Neural progenitor cell (in vitro differentiated cells): ENCODE data around the gene GRB2. TPM values are rescaled to one million over a fixed set of nuclear protein-coding genes. Genes with fewer than 3 reads are reported as not detected.

ENCODE experiments used
- DNase-seq: peaks from one replicate; pipeline ENCODE4 v3.0.0-alpha.2; 2016; ENCODE audit warnings: low spot score
- H2AFZ ChIP-seq: fragments of 200-600 bp; sonication (generic); replicated peaks from 2 replicates; pipeline ENCODE4 v1.6.1; 2016; ENCODE audit warnings: antibody characterized with exemption
- H3F3A ChIP-seq: fragments of 200-600 bp; sonication (generic); 2 replicates; pipeline ENCODE4 v1.6.1; 2016; ENCODE audit warnings: antibody characterized with exemption, low read depth
- H3K27ac ChIP-seq: fragments of 200-600 bp; sonication (generic); 2 replicates; pipeline ENCODE4 v1.5.1; 2016; ENCODE audit warnings: mild to moderate bottlenecking
- H3K27me3 ChIP-seq: fragments of 200-600 bp; sonication (generic); 2 replicates; pipeline ENCODE4 v1.6.1; 2016; ENCODE audit warnings: mild to moderate bottlenecking, moderate library complexity
- H3K36me3 ChIP-seq: fragments of 200-600 bp; sonication (generic); 2 replicates; pipeline ENCODE4 v1.5.1; 2016
- H3K4me1 ChIP-seq: fragments of 200-600 bp; sonication (generic); 2 replicates; pipeline ENCODE4 v1.6.1; 2016; ENCODE audit warnings: mixed run types
- H3K4me2 ChIP-seq: fragments of 200-600 bp; sonication (generic); 2 replicates; pipeline ENCODE4 v1.6.1; 2016
- H3K4me3 ChIP-seq: fragments of 200-600 bp; sonication (generic); 2 replicates; pipeline ENCODE4 v1.5.1; 2016
- H3K79me2 ChIP-seq: fragments of 200-600 bp; sonication (generic); 2 replicates; pipeline ENCODE4 v1.6.1; 2016; ENCODE audit warnings: low read depth
- H3K9ac ChIP-seq: fragments of 200-600 bp; sonication (generic); 2 replicates; pipeline ENCODE4 v1.6.1; 2016
- H3K9me3 ChIP-seq: fragments of 200-600 bp; sonication (generic); 2 replicates; pipeline ENCODE4 v1.5.1; 2016; ENCODE audit warnings: low read depth
- H4K20me1 ChIP-seq: fragments of 200-600 bp; sonication (generic); 2 replicates; pipeline ENCODE4 v1.6.1; 2016; ENCODE audit warnings: low read depth
- H3K27ac Mint-ChIP-seq: 3 replicates; pipeline ENCODE4 v1.8.0; 2021; ENCODE audit warnings: mixed read lengths
- H3K27me3 Mint-ChIP-seq: 2 replicates; pipeline ENCODE4 v1.8.0; 2022; ENCODE audit warnings: low read depth, mild to moderate bottlenecking, inconsistent platforms, moderate library complexity, mixed read lengths; ENCODE audit not compliant: insufficient read depth
- H3K36me3 Mint-ChIP-seq: 3 replicates; pipeline ENCODE4 v1.8.0; 2021; ENCODE audit warnings: mixed read lengths
- H3K4me1 Mint-ChIP-seq: 3 replicates; pipeline ENCODE4 v1.8.0; 2021; ENCODE audit warnings: mixed read lengths
- H3K4me3 Mint-ChIP-seq: 3 replicates; pipeline ENCODE4 v1.8.0; 2021; ENCODE audit warnings: mild to moderate bottlenecking, moderate library complexity, mixed read lengths
- H3K9me3 Mint-ChIP-seq: 3 replicates; pipeline ENCODE4 v1.8.0; 2020; ENCODE audit warnings: mixed read lengths
- CTCF ChIP-seq: fragments of 200-600 bp; sonication (generic); IDR thresholded peaks from 2 replicates; pipeline ENCODE4 v1.5.1; 2017; ENCODE audit warnings: antibody characterized with exemption, mild to moderate bottlenecking
- EZH2 ChIP-seq: fragments of 200-600 bp; sonication (generic); IDR thresholded peaks from 2 replicates; pipeline ENCODE4 v1.6.1; 2017; ENCODE audit warnings: antibody characterized with exemption, mild to moderate bottlenecking, moderate library complexity
- EZH2phosphoT487 ChIP-seq: fragments of 200-600 bp; sonication (generic); IDR thresholded peaks from 2 replicates; pipeline ENCODE4 v1.6.1; 2017; ENCODE audit warnings: antibody characterized with exemption
- total RNA-seq: library from RNA; depleted of rRNA; stranded (reverse); fragments of >200 nt; gene quantifications from 2 replicates; pipeline ENCODE4 v1.2.3, GENCODE V29; 2015; ENCODE audit warnings: low replicate concordance

Gene GRB2
- total RNA-seq, 1 donor from 2014 or later = 72.5 TPM

- no peak overlapping the region for H3K4me3 ChIP-seq
- no peak overlapping the region for H3K27ac ChIP-seq
- Mint-ChIP-seq H3K4me1 (no peaks in the 10 kb centered on the region), H3K36me3 (peaks cover 5% of the 10 kb centered on the region), H3K27ac (no peak overlapping the region), H3K9me3 (no peaks in the 10 kb centered on the region), H3K4me3 (no peak overlapping the region), H3K27me3 (peaks cover 6% of the 10 kb centered on the region)
- H2AFZ ChIP-seq = no peak overlapping the region
- H3K9me3 ChIP-seq = no peaks in the 10 kb centered on the region
- no peaks in the 10 kb centered on the region for H3K4me1 ChIP-seq
- H3K79me2 ChIP-seq = no peaks in the 10 kb centered on the region
- no peaks in the 10 kb centered on the region for H4K20me1 ChIP-seq
- no peak overlapping the region for H3K4me2 ChIP-seq
- TF ChIP-seq EZH2phosphoT487 = no peak
- TF ChIP-seq CTCF = no peak
- no peak for TF ChIP-seq EZH2
- H3K27me3 ChIP-seq = no peaks in the 10 kb centered on the region
- no peak for DNase-seq
- no peak overlapping the region for H3K9ac ChIP-seq
- H3K36me3 ChIP-seq = no peaks in the 10 kb centered on the region
- H3F3A ChIP-seq = no peaks in the 10 kb centered on the region
These were observed 127.8 kb downstream of the GRB2 start for GRCh38 chr17:75277664-75278071.

- Histone ChIP-seq H3F3A (peaks cover 11% of the 10 kb centered on the region), H3K4me1 (peaks cover 4% of the 10 kb centered on the region), H3K27ac (no peak overlapping the region), H2AFZ (no peak overlapping the region), H3K36me3 (no peaks in the 10 kb centered on the region), H3K27me3 (peaks cover 8% of the 10 kb centered on the region), H3K9me3 (no peaks in the 10 kb centered on the region), H3K4me2 (no peak overlapping the region), H3K4me3 (no peak overlapping the region), H3K79me2 (no peaks in the 10 kb centered on the region), H4K20me1 (no peaks in the 10 kb centered on the region), H3K9ac (no peak overlapping the region)
- Mint-ChIP-seq H3K27me3 (peaks cover 8% of the 10 kb centered on the region), H3K9me3 (no peaks in the 10 kb centered on the region), H3K4me1 (peaks cover 9% of the 10 kb centered on the region), H3K27ac (peak overlapping the region; percentile 89), H3K4me3 (peak overlapping the region; percentile 69), H3K36me3 (peaks cover 5% of the 10 kb centered on the region)
- no peak for TF ChIP-seq EZH2phosphoT487
- no peak for TF ChIP-seq CTCF
- no peak for TF ChIP-seq EZH2
- DNase-seq = no peak
These were observed 131.3 kb downstream of the GRB2 start for GRCh38 chr17:75273977-75274708.

- Histone ChIP-seq H3K36me3 (no peaks in the 10 kb centered on the region), H2AFZ (no peak overlapping the region), H3K9me3 (no peaks in the 10 kb centered on the region), H3K4me2 (no peak overlapping the region), H3K4me1 (peaks cover 4% of the 10 kb centered on the region), H3F3A (peaks cover 18% of the 10 kb centered on the region), H3K9ac (no peak overlapping the region), H3K79me2 (no peaks in the 10 kb centered on the region), H3K4me3 (no peak overlapping the region), H4K20me1 (no peaks in the 10 kb centered on the region), H3K27ac (no peak overlapping the region), H3K27me3 (peaks cover 8% of the 10 kb centered on the region)
- H3K36me3 Mint-ChIP-seq = peaks cover 7% of the 10 kb centered on the region
- H3K27me3 Mint-ChIP-seq = peaks cover 8% of the 10 kb centered on the region
- H3K4me3 Mint-ChIP-seq = peak overlapping the region; percentile 70
- H3K4me1 Mint-ChIP-seq = peaks cover 12% of the 10 kb centered on the region
- DNase-seq = no peak
- TF ChIP-seq EZH2phosphoT487 (no peak), CTCF (no peak)
- H3K27ac Mint-ChIP-seq = no peak overlapping the region
- H3K9me3 Mint-ChIP-seq = no peaks in the 10 kb centered on the region
These were observed 132.7 kb downstream of the GRB2 start for GRCh38 chr17:75272848-75273184.
